C4-2B (cell line): ENCODE results near the gene IL1R1.

Source experiments
- H3K27ac ChIP-seq: fragments of 450-650 bp; 2 replicates; pipeline ENCODE4 v1.5.1; 2017
- ZFX ChIP-seq: fragments of 450-650 bp; IDR thresholded peaks from 2 replicates; pipeline ENCODE4 v1.6.1; 2017
- TF ChIP-seq, protein P1 (sequence below): fragments of 450-650 bp; conservative IDR thresholded peaks from 2 replicates; pipeline ENCODE4 v1.5.1; 2017; ENCODE audit warnings: mild to moderate bottlenecking

Gene IL1R1, protein sequence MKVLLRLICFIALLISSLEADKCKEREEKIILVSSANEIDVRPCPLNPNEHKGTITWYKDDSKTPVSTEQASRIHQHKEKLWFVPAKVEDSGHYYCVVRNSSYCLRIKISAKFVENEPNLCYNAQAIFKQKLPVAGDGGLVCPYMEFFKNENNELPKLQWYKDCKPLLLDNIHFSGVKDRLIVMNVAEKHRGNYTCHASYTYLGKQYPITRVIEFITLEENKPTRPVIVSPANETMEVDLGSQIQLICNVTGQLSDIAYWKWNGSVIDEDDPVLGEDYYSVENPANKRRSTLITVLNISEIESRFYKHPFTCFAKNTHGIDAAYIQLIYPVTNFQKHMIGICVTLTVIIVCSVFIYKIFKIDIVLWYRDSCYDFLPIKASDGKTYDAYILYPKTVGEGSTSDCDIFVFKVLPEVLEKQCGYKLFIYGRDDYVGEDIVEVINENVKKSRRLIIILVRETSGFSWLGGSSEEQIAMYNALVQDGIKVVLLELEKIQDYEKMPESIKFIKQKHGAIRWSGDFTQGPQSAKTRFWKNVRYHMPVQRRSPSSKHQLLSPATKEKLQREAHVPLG

DNA sequence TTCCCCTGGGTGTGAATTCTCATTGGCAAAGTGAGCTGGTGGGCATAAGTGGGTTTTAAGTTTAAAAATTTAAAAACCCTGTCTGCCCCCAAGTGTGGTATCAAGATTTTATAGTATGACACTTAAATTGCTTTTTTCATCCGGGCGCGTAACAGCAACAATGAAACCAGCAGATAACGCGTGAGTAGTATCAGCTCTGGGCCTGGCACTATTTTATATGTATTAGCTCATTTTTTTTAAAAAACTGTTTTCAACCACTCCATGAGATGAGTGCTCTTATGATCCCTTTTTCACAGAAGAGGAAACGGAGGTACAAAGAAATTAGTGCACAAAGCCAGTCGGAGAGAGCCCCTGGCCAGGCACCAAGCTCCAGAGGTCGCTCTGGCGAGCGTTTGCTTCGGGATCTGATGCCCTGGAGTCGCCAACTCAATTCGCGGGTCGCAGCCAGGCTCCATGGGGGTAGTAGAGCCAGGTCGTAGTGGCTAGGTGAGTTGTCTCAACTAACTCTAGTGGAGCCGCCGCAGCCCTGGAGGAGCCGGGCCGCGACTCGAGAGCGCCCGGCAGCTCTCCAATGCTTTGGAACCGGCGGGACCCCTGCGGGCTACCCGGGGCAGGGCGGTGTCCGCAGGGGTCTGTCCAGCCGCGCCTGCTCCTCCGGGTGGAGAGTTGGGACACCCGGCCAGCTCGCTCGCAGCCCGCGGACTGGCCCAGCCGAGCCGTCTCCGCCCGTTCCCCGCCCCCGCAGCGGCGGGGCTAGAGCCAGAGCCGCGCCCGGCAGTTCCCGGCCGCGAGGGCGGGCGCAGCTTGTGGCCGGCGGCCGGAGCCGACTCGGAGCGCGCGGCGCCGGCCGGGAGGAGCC lies at the start of gene IL1R1:
TSS of gene IL1R1 (plus strand) at position 777 of the 859 bp plus-strand sequence. CDS start 14,979 bp downstream, outside the sequence.
- peak; percentile 36; the same call in 1 of the 2 replicates for TF ChIP-seq ZFX
- TF ChIP-seq, protein P1, sequence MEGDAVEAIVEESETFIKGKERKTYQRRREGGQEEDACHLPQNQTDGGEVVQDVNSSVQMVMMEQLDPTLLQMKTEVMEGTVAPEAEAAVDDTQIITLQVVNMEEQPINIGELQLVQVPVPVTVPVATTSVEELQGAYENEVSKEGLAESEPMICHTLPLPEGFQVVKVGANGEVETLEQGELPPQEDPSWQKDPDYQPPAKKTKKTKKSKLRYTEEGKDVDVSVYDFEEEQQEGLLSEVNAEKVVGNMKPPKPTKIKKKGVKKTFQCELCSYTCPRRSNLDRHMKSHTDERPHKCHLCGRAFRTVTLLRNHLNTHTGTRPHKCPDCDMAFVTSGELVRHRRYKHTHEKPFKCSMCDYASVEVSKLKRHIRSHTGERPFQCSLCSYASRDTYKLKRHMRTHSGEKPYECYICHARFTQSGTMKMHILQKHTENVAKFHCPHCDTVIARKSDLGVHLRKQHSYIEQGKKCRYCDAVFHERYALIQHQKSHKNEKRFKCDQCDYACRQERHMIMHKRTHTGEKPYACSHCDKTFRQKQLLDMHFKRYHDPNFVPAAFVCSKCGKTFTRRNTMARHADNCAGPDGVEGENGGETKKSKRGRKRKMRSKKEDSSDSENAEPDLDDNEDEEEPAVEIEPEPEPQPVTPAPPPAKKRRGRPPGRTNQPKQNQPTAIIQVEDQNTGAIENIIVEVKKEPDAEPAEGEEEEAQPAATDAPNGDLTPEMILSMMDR, result no peak
- peak within 1 kb of the TSS; percentile 85 for H3K27ac ChIP-seq

DNA sequence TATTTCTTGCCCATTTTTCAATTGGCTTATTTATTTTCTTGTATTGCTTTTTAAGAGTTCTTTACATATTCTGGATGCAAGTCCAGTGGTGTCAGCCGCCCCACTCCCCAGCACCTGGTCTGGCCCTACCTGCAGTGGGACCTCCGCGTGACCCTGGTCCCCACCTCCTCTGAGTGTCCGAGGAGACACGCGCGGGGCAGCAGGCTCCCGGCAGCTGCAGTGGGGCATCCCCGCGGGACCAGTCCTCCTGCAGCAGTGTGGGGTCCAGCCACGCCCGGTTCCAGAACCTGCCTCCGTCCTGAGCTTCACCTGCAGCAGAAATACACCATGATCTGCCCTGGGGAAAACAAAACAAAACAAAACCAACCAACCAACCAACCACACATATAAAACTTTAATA lies 48.9 kb upstream of the IL1R1 start:
- TF ChIP-seq ZFX, result no peak
- TF ChIP-seq, protein P1, result no peak
- H3K27ac ChIP-seq, result no peak overlapping the region

DNA sequence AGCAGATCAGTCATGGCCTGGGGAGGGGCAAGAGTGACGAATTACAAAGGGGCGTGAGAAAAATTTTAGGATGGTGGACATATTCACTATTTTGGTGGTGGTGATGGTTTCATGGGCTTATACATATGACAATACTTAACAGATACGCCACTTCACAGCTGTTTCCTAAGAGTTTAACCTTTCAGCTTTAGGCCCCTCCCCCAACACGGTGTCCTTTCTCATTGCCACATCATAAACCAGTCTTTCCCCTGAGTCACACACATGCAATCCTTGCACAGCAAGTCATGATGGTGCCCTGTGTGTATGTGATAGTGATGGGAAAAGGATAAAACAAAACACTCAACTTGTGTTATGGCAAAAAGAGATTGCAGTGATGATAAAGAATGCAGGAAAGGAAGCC lies 47.6 kb upstream of the IL1R1 start:
- no peak overlapping the region for H3K27ac ChIP-seq
- TF ChIP-seq ZFX, result no peak
- TF ChIP-seq, protein P1, result no peak

DNA sequence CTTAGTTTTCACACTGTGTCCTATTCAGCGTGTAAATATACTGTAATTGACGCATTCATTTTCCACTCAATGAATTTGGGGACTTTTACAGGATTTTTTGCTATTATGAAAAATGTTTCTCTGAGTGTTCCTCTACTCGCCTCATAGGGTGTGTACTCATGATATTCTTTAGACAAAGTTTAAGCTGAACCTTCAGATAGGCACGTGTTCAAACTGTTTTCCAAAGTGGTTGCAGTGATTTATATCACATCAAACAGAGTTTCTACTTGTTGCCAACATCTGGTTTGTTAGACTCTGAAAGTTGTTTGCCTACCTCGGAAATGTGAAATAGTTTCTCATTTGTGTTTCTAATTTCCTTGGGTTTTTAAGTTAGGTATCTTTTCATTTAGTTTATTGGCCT lies 46.4 kb upstream of the IL1R1 start:
- TF ChIP-seq, protein P1, result no peak
- no peak for TF ChIP-seq ZFX
- H3K27ac ChIP-seq, result no peak overlapping the region

DNA sequence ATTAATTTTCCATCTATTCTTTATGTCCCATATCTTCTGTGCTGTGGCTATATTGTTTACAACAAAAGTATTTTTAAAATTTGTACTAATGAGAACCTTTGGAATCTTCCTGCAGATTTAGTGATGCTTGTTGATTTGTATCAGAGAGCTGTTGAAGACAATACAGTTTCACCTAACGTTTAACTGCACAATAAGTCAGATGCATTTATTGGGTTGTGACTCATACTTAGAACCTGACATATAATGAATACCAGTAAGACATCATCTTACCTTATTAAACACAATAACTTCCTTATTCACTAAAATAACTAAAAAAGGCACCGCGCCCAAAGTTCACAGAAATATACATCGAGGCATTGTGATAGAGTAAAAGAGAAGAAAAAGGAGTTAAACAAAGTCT lies 43.8 kb upstream of the IL1R1 start:
- no peak for TF ChIP-seq ZFX
- TF ChIP-seq, protein P1, result no peak
- H3K27ac ChIP-seq, result no peak overlapping the region

DNA sequence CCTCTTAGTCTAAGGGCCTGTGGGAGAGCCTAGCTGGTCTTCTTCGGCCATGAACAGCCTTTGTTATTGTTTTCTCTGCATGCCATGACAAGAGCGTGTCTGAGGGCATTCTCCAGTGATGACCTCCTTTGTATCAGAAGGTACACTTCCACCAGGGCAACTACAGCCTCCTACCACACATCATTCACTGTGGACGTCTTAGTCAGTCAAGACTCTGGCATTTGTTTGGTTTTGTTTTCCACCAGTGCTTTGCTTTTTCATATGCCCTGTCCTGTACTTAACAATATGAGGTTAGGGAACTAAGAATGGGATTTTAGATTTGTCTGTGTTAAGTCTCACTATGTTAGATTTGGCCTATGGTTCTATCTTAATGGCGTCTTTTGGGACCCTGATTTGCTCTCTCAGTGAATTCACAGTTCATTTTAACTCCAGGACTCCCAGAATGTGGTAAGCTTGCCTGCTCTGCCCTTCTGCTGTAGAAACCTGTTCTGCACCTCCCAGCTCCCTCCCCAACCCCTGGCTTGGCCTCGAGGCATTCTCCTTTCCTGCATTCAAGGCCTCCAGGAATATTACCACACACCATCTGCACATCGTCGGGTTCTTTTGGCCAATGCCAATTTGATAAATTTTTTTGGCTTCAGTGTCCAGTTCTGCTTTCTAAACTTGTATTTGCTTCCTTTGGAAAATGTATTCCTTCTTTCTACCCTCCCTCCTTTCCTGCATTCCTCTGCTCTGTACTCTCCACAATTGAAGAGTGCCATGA lies 42.8 kb upstream of the IL1R1 start:
- TF ChIP-seq ZFX, result no peak
- TF ChIP-seq, protein P1, result no peak
- no peak overlapping the region for H3K27ac ChIP-seq
